Prostate gland (tissue), 2 donors: Measurements from ENCODE around the gene MORC1. TPM values are rescaled to one million over a fixed set of nuclear protein-coding genes. Genes with fewer than 3 reads are reported as not detected.

ENCODE experiments used
- DNase-seq: peaks from one replicate; pipeline ENCODE4 v3.0.0-alpha.2; 2019; ENCODE audit warnings: low spot score
- H3K27ac ChIP-seq, 2 donors: fragments of 200-600 bp; sonication (generic); 2 replicates each; pipeline ENCODE4 v1.5.1; 2017 to 2019
- H3K27me3 ChIP-seq: fragments of 200-600 bp; sonication (generic); replicated peaks from 2 replicates; pipeline ENCODE4 v1.5.1; 2019; ENCODE audit not compliant: insufficient read depth
- H3K36me3 ChIP-seq, 2 donors: fragments of 200-600 bp; sonication (generic); 1 replicate in 1 of 2; 2 replicates in 1 of 2; pipeline versions ENCODE4 v1.5.1 to v1.8.1; 2017 to 2019
- H3K4me1 ChIP-seq: fragments of 200-600 bp; sonication (generic); replicated peaks from 2 replicates; pipeline ENCODE4 v1.5.1; 2019
- H3K4me3 ChIP-seq, 2 donors: fragments of 200-600 bp; sonication (generic); 2 replicates each; pipeline ENCODE4 v1.5.1; 2017 to 2019
- H3K9me3 ChIP-seq: fragments of 200-600 bp; sonication (generic); 2 replicates; pipeline ENCODE4 v1.5.1; 2017
- POLR2A ChIP-seq: fragments of 450-650 bp; IDR thresholded peaks from one replicate; pipeline ENCODE4 v1.6.1; 2016; ENCODE audit warnings: antibody characterized with exemption, mild to moderate bottlenecking
- POLR2AphosphoS5 ChIP-seq: sonication (generic); formaldehyde crosslinking; IDR thresholded peaks from one replicate; pipeline ENCODE4 v1.6.1; 2017; ENCODE audit warnings: antibody characterized with exemption
- WGBS: methylation state at CpG from one replicate; pipeline ENCODE4 v1.1.5; 2018; 5-methylcytosine and 5-hydroxymethylcytosine counted together
- intact Hi-C: fragments of 100-400 bp; cut with DNase I; formaldehyde crosslinking; loops from one replicate; pipeline ENCODE4 v1.14.2; 2022
- total RNA-seq, 2 donors: library from RNA; depleted of rRNA; stranded (reverse); fragments of >200 nt; gene quantifications; one replicate each; pipeline ENCODE4 v1.1.0, GENCODE V29; 2016
- TF ChIP-seq, protein P1 (sequence below), 4 experiments: fragments of 200-600 bp in 2 of 4; fragments of 450-650 bp in 2 of 4; sonication (generic) in 2 of 4; IDR thresholded peaks; 1 replicate in 3 of 4; 2 replicates in 1 of 4; pipeline ENCODE4 v1.5.1; 2016 to 2019; ENCODE audit warnings: antibody characterized with exemption in 4 of 4, mild to moderate bottlenecking in 2 of 4, moderate library complexity in 2 of 4

The MORC1 gene
- total RNA-seq, 2 donors from 2014 or later, result 6.6 TPM; not detected in 1

DNA sequence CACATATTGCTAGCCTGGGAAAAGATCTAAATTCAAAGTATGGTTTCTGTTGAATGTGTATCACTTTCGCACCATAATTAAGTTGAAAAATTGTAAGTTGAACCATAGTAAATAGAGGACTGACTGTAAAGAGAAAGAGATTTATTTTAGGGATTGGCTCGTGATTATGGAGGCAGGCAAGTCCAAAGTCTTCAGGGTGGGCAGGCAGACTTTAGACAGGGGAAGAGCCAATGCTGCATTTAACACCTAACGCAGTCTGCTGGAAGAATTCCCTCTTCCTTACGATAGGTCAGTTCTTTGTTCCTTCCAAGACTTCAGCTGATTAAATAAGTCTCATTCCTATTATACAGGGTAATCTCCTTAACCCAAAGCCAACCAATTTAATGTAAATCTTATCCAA is 34.4 kb upstream of the MORC1 start:
- intact Hi-C loops, result no loop called here
- H3K27me3 ChIP-seq, result no peaks in the 10 kb centered on the region
- DNase-seq, result no peak
- 91% methylated on average over 4 of the region's 4 CpGs for WGBS
- no peaks in the 10 kb centered on the region for H3K36me3 ChIP-seq
- H3K9me3 ChIP-seq, result no peaks in the 10 kb centered on the region
- no peaks in the 10 kb centered on the region for H3K4me1 ChIP-seq
- H3K27ac ChIP-seq, result no peak overlapping the region
- H3K4me3 ChIP-seq, result no peak overlapping the region
- no peak for TF ChIP-seq POLR2A
- TF ChIP-seq, protein P1, sequence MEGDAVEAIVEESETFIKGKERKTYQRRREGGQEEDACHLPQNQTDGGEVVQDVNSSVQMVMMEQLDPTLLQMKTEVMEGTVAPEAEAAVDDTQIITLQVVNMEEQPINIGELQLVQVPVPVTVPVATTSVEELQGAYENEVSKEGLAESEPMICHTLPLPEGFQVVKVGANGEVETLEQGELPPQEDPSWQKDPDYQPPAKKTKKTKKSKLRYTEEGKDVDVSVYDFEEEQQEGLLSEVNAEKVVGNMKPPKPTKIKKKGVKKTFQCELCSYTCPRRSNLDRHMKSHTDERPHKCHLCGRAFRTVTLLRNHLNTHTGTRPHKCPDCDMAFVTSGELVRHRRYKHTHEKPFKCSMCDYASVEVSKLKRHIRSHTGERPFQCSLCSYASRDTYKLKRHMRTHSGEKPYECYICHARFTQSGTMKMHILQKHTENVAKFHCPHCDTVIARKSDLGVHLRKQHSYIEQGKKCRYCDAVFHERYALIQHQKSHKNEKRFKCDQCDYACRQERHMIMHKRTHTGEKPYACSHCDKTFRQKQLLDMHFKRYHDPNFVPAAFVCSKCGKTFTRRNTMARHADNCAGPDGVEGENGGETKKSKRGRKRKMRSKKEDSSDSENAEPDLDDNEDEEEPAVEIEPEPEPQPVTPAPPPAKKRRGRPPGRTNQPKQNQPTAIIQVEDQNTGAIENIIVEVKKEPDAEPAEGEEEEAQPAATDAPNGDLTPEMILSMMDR (IDR thresholded peaks at IDR 0.05), result no peak
- TF ChIP-seq POLR2AphosphoS5, result no peak

DNA sequence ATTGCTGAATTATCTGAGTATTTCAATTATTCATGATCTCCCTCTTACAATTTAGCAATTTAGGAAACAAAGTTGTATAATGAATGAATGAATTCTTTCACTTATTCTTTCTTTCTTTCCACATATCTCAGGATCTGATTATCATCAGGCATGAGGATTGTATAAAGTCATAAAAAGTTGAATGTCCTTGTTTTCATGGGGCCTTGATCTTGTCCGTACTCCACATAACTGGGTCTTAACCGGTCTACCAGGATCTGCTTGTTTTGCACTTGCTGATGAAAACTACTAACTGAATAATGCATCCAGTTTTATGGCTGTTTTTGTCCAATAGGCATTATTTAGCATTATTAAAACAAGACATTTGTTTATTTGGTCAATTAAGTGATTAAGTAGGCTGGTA is 31.1 kb upstream of the MORC1 start:
- Histone ChIP-seq H3K36me3 (no peaks in the 10 kb centered on the region), H3K4me1 (no peaks in the 10 kb centered on the region), H3K27me3 (no peaks in the 10 kb centered on the region), H3K4me3 (no peak overlapping the region), H3K27ac (no peak overlapping the region), H3K9me3 (no peaks in the 10 kb centered on the region)
- 72% methylated on average over 2 of the region's 2 CpGs for WGBS
- no peak for DNase-seq
- TF ChIP-seq, protein P1 (IDR thresholded peaks at IDR 0.05), result no peak
- TF ChIP-seq POLR2AphosphoS5 (no peak), POLR2A (no peak)
- intact Hi-C loops, result no loop called here

DNA sequence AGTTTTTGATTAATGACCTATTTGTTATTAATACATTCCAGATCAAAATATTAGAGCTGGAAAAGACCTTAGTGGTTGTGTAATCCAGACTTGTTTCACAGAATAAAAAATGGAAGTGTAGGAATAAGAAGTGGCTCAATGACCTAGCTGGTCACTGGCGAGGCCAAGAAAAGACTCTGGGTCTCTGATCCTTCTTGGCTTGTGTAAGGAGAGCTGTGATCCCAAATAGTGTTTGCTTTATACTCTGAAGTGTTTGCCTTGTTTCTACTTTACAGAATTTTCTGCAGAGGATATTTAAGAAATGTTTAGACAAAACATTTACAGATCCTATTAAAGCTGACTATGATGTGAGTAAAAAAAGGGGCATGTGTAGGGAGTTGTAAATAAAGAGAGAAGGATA is 25.7 kb upstream of the MORC1 start:
- no peak for DNase-seq
- H3K27me3 ChIP-seq, result no peaks in the 10 kb centered on the region
- no peak overlapping the region for H3K27ac ChIP-seq
- no peaks in the 10 kb centered on the region for H3K9me3 ChIP-seq
- H3K36me3 ChIP-seq, result no peaks in the 10 kb centered on the region
- H3K4me3 ChIP-seq, result no peak overlapping the region
- no peaks in the 10 kb centered on the region for H3K4me1 ChIP-seq
- TF ChIP-seq POLR2A, result no peak
- intact Hi-C loops, result no loop called here
- WGBS, result 60% methylated on average over 1 of the region's 1 CpG

DNA sequence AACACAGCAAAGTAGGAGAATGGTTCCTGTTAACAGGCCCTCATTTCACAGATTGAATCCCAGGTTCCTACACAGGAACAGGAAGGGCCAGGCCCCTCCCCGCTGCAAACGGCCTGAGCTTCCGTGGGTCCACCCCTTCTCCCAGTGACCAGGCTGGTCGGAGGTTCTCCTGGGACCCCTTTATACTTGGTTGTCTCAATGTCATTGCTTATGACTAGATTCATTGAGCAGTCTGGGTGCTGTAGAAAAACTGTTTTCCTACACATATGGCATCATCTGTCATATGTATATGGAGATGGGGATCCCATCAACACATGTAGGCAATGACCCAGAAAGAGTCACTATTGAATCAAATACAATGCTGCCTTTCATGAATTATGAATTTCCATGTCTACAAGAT is 22.4 kb upstream of the MORC1 start:
- no peaks in the 10 kb centered on the region for H3K4me1 ChIP-seq
- no peaks in the 10 kb centered on the region for H3K36me3 ChIP-seq
- DNase-seq, result no peak
- no peak for TF ChIP-seq POLR2AphosphoS5
- TF ChIP-seq, protein P1 (IDR thresholded peaks at IDR 0.05), result no peak
- no peak for TF ChIP-seq POLR2A
- 84% methylated on average over 4 of the region's 4 CpGs for WGBS
- H3K4me3 ChIP-seq, result no peak overlapping the region
- H3K27me3 ChIP-seq, result no peaks in the 10 kb centered on the region
- H3K27ac ChIP-seq, result no peak overlapping the region
- intact Hi-C loops, result no loop called here
- H3K9me3 ChIP-seq, result no peaks in the 10 kb centered on the region

DNA sequence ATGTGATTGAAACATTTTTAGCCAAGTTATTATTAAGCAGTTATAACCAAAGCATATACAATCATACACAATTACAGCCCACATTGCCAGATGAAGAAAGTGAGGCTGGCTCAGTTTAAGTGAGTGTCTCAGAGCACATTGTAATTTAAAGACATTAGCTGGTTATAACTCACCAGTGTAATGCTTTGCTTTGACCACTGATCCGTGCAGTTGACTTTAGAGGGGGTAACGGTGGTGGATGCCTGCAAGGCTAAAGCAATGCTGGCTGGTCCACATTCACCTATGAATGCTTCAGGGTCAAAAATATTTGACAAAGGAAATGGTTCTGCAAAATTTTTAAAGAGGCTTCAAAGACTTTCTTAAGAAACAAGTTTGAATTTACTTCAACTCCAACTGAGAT is 19.8 kb upstream of the MORC1 start:
- Histone ChIP-seq H3K27me3 (no peaks in the 10 kb centered on the region), H3K9me3 (no peaks in the 10 kb centered on the region), H3K36me3 (no peaks in the 10 kb centered on the region), H3K4me3 (no peak overlapping the region), H3K27ac (no peak overlapping the region), H3K4me1 (no peaks in the 10 kb centered on the region)
- DNase-seq, result no peak
- intact Hi-C loops, result no loop called here
- no peak for TF ChIP-seq POLR2AphosphoS5
- TF ChIP-seq POLR2A, result no peak
- TF ChIP-seq, protein P1 (IDR thresholded peaks at IDR 0.05), result no peak
- WGBS, result 64% methylated on average over 2 of the region's 2 CpGs
